GM19240 (cell line): Measurements from ENCODE around the gene OTOS.

Experiments
- DNase-seq: peaks from one replicate; pipeline ENCODE4 v3.0.0; 2011; ENCODE audit warnings: low spot score; ENCODE audit not compliant: insufficient read length

Gene OTOS

GRCh38 chr2:240153418-240153817, 13.0 kb upstream of the OTOS start:
- no peak for DNase-seq

DNA sequence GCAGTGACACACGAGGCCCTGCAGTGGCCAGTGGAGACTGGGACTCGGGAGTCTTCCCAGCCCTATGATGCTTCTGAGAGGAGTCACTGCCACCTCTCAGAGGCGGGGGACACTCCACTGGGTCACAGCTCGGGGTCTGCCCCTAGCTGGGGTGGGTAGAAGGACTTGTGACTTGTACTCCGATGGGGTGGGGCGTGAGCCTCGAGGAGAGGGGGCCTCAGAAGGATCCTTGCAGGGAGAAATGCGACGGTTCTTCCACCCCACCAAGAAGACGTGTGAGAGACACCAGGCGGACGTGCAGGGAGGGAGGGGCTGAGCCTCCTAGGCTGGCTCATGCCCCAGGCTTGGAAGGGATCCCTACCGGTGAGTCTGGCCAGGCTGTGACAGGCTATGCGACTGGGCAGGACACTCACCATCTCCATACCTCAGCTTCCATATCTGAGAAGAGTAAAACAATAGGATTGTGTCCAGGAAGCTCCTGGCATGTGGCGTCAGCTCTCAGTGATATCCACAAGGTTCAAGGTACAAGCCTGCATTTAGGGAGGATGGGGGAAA, 11.1 kb upstream of the OTOS start:
- DNase-seq = no peak

DNA sequence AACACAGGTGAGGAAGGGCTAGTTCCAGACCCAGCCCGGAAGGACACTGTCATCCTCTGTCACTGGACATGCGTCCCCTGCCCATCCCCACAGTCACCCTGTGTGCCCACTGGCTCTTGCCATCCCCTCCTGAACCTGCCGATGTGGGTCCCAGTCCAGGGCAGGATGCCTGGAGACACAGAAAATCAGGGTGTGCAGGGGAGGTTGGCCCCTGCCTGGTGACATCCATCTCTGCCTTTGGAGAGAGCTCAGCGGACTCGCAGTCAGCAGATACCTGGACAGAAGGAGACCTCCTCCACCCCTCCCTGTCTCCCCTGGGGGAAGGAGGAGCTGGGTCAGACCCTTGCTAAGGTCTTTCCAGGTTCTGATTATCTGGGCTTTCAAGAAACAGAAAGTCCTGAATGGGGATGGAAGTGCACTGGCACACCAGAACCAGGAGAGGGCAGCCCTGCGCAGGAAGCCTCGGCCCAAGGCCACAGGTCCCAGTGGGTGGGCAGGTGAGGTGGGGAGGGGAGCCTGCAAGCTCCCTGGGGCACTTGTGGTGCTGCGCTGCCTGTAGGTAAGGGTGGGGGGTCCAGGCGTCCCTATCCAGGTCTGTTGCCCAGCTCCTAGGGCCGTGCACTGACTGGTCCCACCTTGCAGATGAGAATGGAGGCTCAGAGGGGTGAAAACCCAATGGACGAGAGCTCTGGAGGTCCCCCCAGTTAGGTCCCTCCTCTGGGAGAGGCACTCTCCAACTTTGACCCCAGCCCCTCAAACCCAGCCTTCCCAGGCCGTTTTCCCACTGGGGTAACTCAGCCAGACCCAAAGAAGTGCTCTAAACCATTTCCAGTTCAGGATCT, 9.7 kb upstream of the OTOS start:
- DNase-seq = peak; percentile 68

DNA sequence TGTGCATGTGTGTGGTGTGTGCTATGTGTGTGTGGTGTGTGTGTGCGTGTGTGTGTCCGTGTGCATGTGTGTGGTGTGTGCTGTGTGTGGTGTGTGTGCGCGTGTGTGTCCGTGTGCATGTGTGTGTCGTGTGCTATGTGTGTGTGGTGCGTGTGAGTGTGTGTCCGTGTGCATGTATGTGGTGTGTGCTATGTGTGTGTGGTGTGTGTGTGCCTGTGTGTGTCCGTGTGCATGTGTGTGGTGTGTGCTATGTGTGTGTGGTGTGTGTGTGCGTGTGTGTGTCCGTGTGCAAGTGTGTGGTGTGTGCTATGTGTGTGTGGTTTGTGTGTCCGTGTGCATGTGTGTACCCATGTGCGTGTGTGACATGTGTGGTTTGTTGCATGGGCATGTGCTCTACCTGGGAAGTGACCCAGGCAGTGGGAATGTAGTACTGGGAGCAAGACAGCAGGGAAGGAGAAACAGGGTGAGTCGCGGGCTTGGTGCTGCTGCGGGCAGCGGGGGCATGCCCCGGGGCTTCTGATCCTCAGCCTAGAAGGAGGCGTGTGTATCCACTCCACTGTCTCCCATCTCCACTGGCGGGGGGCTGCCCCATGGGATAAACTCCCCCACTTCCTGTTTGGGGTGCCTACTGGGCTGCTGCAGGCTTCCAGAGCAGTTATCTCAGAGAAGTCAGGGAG, 7.6 kb upstream of the OTOS start:
- no peak for DNase-seq

GRCh38 chr2:240147382-240147781, 6.9 kb upstream of the OTOS start:
- DNase-seq = no peak

DNA sequence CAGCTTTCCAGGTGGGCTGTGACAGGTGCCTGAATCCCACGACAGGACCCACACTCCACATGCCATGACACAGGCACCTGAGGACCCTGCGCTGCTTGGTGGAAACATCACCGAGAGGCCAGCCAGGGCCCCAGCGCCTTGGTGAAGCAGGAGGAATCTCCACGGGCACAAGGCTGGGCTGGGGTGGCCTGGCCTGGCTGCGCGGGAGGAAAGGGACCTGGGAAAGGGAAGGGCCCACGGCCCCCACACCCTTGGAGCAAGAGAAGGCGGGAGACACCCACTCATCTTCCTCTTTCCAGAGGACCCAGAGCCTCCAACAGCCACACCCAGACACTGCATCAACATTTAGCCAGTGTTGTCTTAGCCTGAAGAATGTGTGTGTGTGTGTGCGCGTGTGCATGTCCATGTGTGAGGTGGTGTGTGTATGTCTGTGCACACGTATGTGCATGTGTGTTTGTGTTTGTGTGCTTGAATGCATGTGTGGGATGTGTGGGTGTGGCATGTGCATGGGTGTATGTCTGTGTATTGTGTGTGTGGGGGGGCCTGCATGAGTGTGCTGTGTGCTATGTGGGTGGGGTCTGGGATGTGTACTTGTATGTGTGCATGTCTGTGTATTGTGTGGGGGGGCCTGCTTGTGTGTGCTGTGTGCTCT, 6.3 kb upstream of the OTOS start:
- no peak for DNase-seq

DNA sequence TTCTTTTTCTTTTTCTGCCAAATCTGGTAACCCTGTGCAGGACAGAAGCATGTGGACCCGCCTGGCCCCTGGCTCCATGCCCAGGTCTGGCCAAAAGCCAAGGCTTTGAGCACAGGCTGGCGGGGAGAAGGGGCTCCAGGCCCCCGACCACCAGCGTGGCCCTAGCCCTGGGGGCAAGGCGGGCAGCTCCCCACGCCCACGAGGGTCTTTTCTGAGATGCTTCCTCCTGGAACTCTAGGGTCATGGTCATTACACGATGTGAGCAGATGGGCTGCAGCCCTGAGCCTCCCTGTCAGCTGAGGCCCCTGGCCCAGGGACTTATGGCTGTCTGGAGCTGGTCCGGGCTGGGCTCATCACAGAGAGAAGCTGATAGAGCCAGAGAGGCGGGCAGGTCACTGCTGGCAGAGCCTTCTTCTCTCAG, 5.7 kb upstream of the OTOS start:
- DNase-seq = no peak

GRCh38 chr2:240145461-240145860, 5.0 kb upstream of the OTOS start:
- no peak for DNase-seq

DNA sequence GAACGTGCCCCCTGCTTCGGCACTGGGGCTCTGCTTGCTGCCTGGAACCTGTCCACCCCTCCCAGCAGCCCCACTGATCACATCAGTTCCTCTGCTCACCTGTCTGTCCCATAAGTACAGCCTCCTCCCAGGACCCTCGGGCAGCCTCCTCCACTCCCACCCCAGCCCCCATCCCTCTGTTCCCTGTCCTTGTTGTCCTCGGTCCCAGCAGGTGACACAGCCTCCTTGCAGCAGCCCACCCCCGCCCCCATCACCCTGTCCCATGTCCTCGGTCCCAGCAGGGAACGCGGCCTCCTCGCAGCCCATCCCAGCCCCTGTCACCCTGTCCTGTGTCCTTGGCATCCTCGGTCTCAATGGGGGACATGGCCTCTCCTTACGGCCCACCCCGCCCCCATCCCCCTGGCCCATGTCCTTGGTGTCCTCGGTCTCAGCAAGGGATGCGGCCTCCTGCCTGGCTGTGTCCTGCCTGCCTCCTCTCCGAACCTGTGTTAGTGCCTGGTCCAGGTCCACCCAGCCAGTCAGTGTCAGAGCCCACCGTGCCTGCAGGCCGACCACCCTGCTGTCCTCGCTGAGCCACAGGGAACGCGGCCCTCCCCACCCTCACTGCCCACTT, 4.3 kb upstream of the OTOS start:
- DNase-seq = no peak

- DNase-seq = peak; percentile 70
Measured at GRCh38 chr2:240143801-240144648, 3.6 kb upstream of the OTOS start.

- DNase-seq = no peak
Measured at GRCh38 chr2:240143276-240143675, 2.8 kb upstream of the OTOS start.

- DNase-seq = no peak
Measured at GRCh38 chr2:240142859-240143258, 2.4 kb upstream of the OTOS start.

DNA sequence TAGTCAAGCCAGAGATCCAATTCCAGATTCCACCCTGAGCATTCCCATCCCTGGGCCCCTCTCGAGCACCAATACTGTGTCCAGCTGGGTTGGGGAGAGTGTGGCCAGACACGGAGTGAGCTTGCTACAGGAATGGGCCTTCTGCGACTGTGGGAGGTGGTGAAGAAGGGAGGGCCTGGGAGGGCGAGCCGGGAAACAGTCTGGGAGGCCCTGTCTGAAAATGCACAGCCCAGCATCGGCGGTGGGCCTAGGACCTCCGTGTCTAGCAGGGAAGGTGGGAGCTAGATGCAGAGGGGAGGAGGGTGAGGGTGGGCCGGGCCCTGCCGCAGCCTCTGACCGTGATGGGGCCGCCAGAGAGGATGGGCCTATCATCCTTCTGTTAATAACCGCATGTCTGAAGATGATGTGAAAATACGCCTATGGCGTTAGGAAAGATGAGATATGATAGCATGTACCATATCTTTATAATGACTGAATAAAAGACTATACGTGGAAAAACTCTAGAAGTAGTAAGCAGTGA, 1.9 kb upstream of the OTOS start:
- no peak for DNase-seq

- DNase-seq = no peak
Measured at GRCh38 chr2:240141736-240142135, 1.3 kb upstream of the OTOS start.

- no peak for DNase-seq
Measured at GRCh38 chr2:240140920-240141319, 462 bp upstream of the OTOS start.

- DNase-seq = no peak
Measured at GRCh38 chr2:240139666-240140393, 628 bp downstream of the OTOS start.

GRCh38 chr2:240139011-240139441, 1.4 kb downstream of the OTOS start:
- DNase-seq = no peak

- no peak for DNase-seq
Measured at GRCh38 chr2:240138254-240138984, 2.0 kb downstream of the OTOS start.
